ACC112 (cell line): ENCODE results near the gene MAD1L1.

ENCODE experiments used
- H2AFZ ChIP-seq: fragments of 200-600 bp; sonication (generic); one replicate; pipeline ENCODE4 v1.6.0; 2017; ENCODE audit warnings: antibody characterized with exemption, low read length; ENCODE audit not compliant: unreplicated experiment
- H3K27ac ChIP-seq: fragments of 200-600 bp; sonication (generic); 2 replicates; pipeline ENCODE4 v1.5.1; 2014; ENCODE audit warnings: low read depth, mild to moderate bottlenecking, antibody characterized with exemption, low read length, moderate library complexity
- H3K27me3 ChIP-seq: fragments of 200-600 bp; sonication (generic); 2 replicates; pipeline ENCODE4 v1.6.1; 2014; ENCODE audit warnings: mild to moderate bottlenecking, antibody characterized with exemption, low read length, moderate library complexity, mixed read lengths; ENCODE audit not compliant: insufficient read depth
- H3K36me3 ChIP-seq: fragments of 200-600 bp; sonication (generic); 2 replicates; pipeline ENCODE4 v1.6.1; 2016; ENCODE audit warnings: mild to moderate bottlenecking, antibody characterized with exemption, low read length, moderate library complexity, mixed read lengths; ENCODE audit not compliant: insufficient read depth
- H3K4me1 ChIP-seq: fragments of 200-600 bp; sonication (generic); one replicate; pipeline ENCODE4 v1.6.1; 2016; ENCODE audit warnings: low read length, mixed read lengths; ENCODE audit not compliant: insufficient read depth, unreplicated experiment, control insufficient read depth
- H3K4me3 ChIP-seq: fragments of 200-600 bp; sonication (generic); 2 replicates; pipeline ENCODE4 v1.5.1; 2014; ENCODE audit warnings: mild to moderate bottlenecking, low read depth, low read length
- H3K79me2 ChIP-seq: fragments of 200-600 bp; sonication (generic); one replicate; pipeline ENCODE4 v1.6.0; 2016; ENCODE audit warnings: low read length; ENCODE audit not compliant: control insufficient read depth, unreplicated experiment, insufficient read depth

The MAD1L1 gene

GRCh38 chr7:1906988-1907745 is 325.6 kb downstream of the MAD1L1 start:
- no peaks in the 10 kb centered on the region for H3K4me1 ChIP-seq
- no peak overlapping the region for H3K27ac ChIP-seq
- H3K79me2 ChIP-seq: no peaks in the 10 kb centered on the region
- no peak overlapping the region for H2AFZ ChIP-seq
- H3K4me3 ChIP-seq: no peak overlapping the region
- H3K27me3 ChIP-seq: no peaks in the 10 kb centered on the region
- no peaks in the 10 kb centered on the region for H3K36me3 ChIP-seq

GRCh38 chr7:1906087-1906830 is 326.5 kb downstream of the MAD1L1 start:
- Histone ChIP-seq H3K4me1 (no peaks in the 10 kb centered on the region), H3K36me3 (no peaks in the 10 kb centered on the region), H3K79me2 (no peaks in the 10 kb centered on the region)

GRCh38 chr7:1902231-1902855 is 330.4 kb downstream of the MAD1L1 start:
- no peaks in the 10 kb centered on the region for H3K79me2 ChIP-seq
- H2AFZ ChIP-seq: no peak overlapping the region
- peaks cover 15% of the 10 kb centered on the region for H3K4me1 ChIP-seq
- no peaks in the 10 kb centered on the region for H3K36me3 ChIP-seq
- H3K27me3 ChIP-seq: no peaks in the 10 kb centered on the region
- no peak overlapping the region for H3K27ac ChIP-seq
- H3K4me3 ChIP-seq: no peak overlapping the region

More at GRCh38 chr7:1906087-1906830, 326.5 kb downstream of the MAD1L1 start:
- Histone ChIP-seq H3K4me3 (no peak overlapping the region), H2AFZ (no peak overlapping the region), H3K27me3 (no peaks in the 10 kb centered on the region), H3K27ac (no peak overlapping the region)

- peaks cover 15% of the 10 kb centered on the region for H3K4me1 ChIP-seq
- no peaks in the 10 kb centered on the region for H3K36me3 ChIP-seq
- no peak overlapping the region for H2AFZ ChIP-seq
Observed at GRCh38 chr7:1901431-1902210, 331.1 kb downstream of the MAD1L1 start.

GRCh38 chr7:1900847-1901246 is 331.9 kb downstream of the MAD1L1 start:
- Histone ChIP-seq H3K4me3 (no peak overlapping the region), H3K27me3 (no peaks in the 10 kb centered on the region), H3K4me1 (peaks cover 15% of the 10 kb centered on the region), H3K27ac (no peak overlapping the region), H3K79me2 (no peaks in the 10 kb centered on the region), H3K36me3 (no peaks in the 10 kb centered on the region), H2AFZ (no peak overlapping the region)

More at GRCh38 chr7:1901431-1902210, 331.1 kb downstream of the MAD1L1 start:
- Histone ChIP-seq H3K4me3 (no peak overlapping the region), H3K27me3 (no peaks in the 10 kb centered on the region), H3K27ac (no peak overlapping the region), H3K79me2 (no peaks in the 10 kb centered on the region)

- Histone ChIP-seq H3K36me3 (no peaks in the 10 kb centered on the region), H3K4me1 (peaks cover 15% of the 10 kb centered on the region), H3K79me2 (no peaks in the 10 kb centered on the region), H3K27me3 (no peaks in the 10 kb centered on the region), H2AFZ (no peak overlapping the region), H3K27ac (no peak overlapping the region), H3K4me3 (no peak overlapping the region)
Observed at GRCh38 chr7:1899951-1900762, 332.6 kb downstream of the MAD1L1 start.

- H3K36me3 ChIP-seq: no peaks in the 10 kb centered on the region
- peaks cover 15% of the 10 kb centered on the region for H3K4me1 ChIP-seq
- H3K4me3 ChIP-seq: no peak overlapping the region
- peak overlapping the region; percentile 12; the same call in 1 of the 2 replicates for H3K27ac ChIP-seq
- no peaks in the 10 kb centered on the region for H3K27me3 ChIP-seq
- H3K79me2 ChIP-seq: no peaks in the 10 kb centered on the region
- H2AFZ ChIP-seq: no peak overlapping the region
Observed at GRCh38 chr7:1899196-1899595, 333.5 kb downstream of the MAD1L1 start.

GRCh38 chr7:1898628-1899185 is 334.0 kb downstream of the MAD1L1 start:
- H3K79me2 ChIP-seq: no peaks in the 10 kb centered on the region
- H2AFZ ChIP-seq: no peak overlapping the region
- no peaks in the 10 kb centered on the region for H3K36me3 ChIP-seq
- H3K4me3 ChIP-seq: no peak overlapping the region
- peak overlapping the region; percentile 12; the same call in 1 of the 2 replicates for H3K27ac ChIP-seq
- peaks cover 15% of the 10 kb centered on the region for H3K4me1 ChIP-seq
- no peaks in the 10 kb centered on the region for H3K27me3 ChIP-seq

GRCh38 chr7:1897861-1898627 is 334.7 kb downstream of the MAD1L1 start:
- H3K36me3 ChIP-seq: no peaks in the 10 kb centered on the region
- H3K27ac ChIP-seq: no peak overlapping the region
- no peak overlapping the region for H3K4me3 ChIP-seq
- H3K27me3 ChIP-seq: no peaks in the 10 kb centered on the region
- no peaks in the 10 kb centered on the region for H3K79me2 ChIP-seq
- H2AFZ ChIP-seq: no peak overlapping the region
- H3K4me1 ChIP-seq: peaks cover 15% of the 10 kb centered on the region
